Keratinocyte (primary cell): ENCODE data around the gene CLTB. TPM values are rescaled to one million over a fixed set of nuclear protein-coding genes. Genes with fewer than 3 reads are reported as not detected.

ENCODE experiments used
- DNase-seq: peaks from one replicate; pipeline ENCODE4 v3.0.0-alpha.2; 2011; ENCODE audit warnings: low read depth, missing footprints, low spot score
- FAIRE-seq: peaks from 2 replicates; lab custom pipeline; 2011; peaks lifted over from hg19 to GRCh38; lab: Jason Lieb, UNC
- H2AFZ ChIP-seq: 2 replicates; pipeline ENCODE4 v1.6.0; 2012; ENCODE audit warnings: low read length, control low read depth, inconsistent platforms; ENCODE audit not compliant: control insufficient read depth
- H3K27ac ChIP-seq: 2 replicates; pipeline ENCODE4 v1.5.1; 2011; ENCODE audit warnings: low read length; ENCODE audit not compliant: control insufficient read depth, insufficient read depth
- H3K27me3 ChIP-seq: 3 replicates; pipeline ENCODE4 v1.6.0; 2011; ENCODE audit warnings: low read length; ENCODE audit not compliant: control insufficient read depth, insufficient read depth; ENCODE audit errors: extremely low read depth
- H3K36me3 ChIP-seq, 2 experiments: 2 replicates in 1 of 2; 3 replicates in 1 of 2; pipeline ENCODE4 v1.5.1; 2011; ENCODE audit warnings: low read length in 2 of 2, mild to moderate bottlenecking in 1 of 2; ENCODE audit not compliant: control insufficient read depth in 2 of 2, insufficient read depth in 2 of 2; ENCODE audit errors: extremely low read depth in 1 of 2
- H3K4me1 ChIP-seq: 3 replicates; pipeline ENCODE4 v1.5.1; 2011; ENCODE audit warnings: low read length; ENCODE audit not compliant: control insufficient read depth, insufficient read depth; ENCODE audit errors: extremely low read depth
- H3K4me2 ChIP-seq: 3 replicates; pipeline ENCODE4 v1.6.0; 2011; ENCODE audit warnings: low read depth, low read length; ENCODE audit not compliant: control insufficient read depth, insufficient read depth; ENCODE audit errors: extremely low read depth
- H3K4me3 ChIP-seq, 3 experiments: fragments of 200-600 bp in 1 of 3; sonication (generic) in 1 of 3; 2 replicates in 2 of 3; 3 replicates in 1 of 3; pipeline ENCODE4 v1.5.1; 2011 to 2016; ENCODE audit warnings: low read length in 3 of 3, mild to moderate bottlenecking in 3 of 3, control low read depth in 2 of 3, inconsistent platforms in 1 of 3, low read depth in 1 of 3, mixed read lengths in 1 of 3, mixed run types in 1 of 3, moderate library complexity in 1 of 3; ENCODE audit not compliant: control insufficient read depth in 2 of 3, insufficient read depth in 2 of 3; ENCODE audit errors: extremely low read depth in 1 of 3
- H3K79me2 ChIP-seq: 2 replicates; pipeline ENCODE4 v1.6.0; 2012; ENCODE audit warnings: low read length; ENCODE audit not compliant: control insufficient read depth, insufficient read depth
- H3K9ac ChIP-seq: 3 replicates; pipeline ENCODE4 v1.6.0; 2011; ENCODE audit warnings: low read length; ENCODE audit not compliant: control insufficient read depth, insufficient read depth; ENCODE audit errors: extremely low read depth
- H3K9me1 ChIP-seq: 3 replicates; pipeline ENCODE4 v1.6.0; 2011; ENCODE audit warnings: low read length; ENCODE audit not compliant: control insufficient read depth, insufficient read depth; ENCODE audit errors: extremely low read depth
- H3K9me3 ChIP-seq: 2 replicates; pipeline ENCODE4 v1.5.1; 2012; ENCODE audit warnings: low read depth, low read length; ENCODE audit not compliant: control insufficient read depth
- H4K20me1 ChIP-seq: 3 replicates; pipeline ENCODE4 v1.6.0; 2011; ENCODE audit warnings: low read length; ENCODE audit not compliant: control insufficient read depth, insufficient read depth; ENCODE audit errors: extremely low read depth
- CTCF ChIP-seq, 3 experiments: IDR thresholded peaks in 1 of 3; conservative IDR thresholded peaks in 1 of 3; optimal IDR thresholded peaks in 1 of 3; 2 replicates in 2 of 3; 3 replicates in 1 of 3; pipeline versions ENCODE3 to v1.5.1; 2011; ENCODE audit warnings: low read length in 3 of 3, mild to moderate bottlenecking in 3 of 3, moderate library complexity in 2 of 3, control low read depth in 1 of 3, inconsistent platforms in 1 of 3; ENCODE audit not compliant: insufficient read depth in 2 of 3; ENCODE audit errors: extremely low read depth in 1 of 3
- EZH2 ChIP-seq: IDR thresholded peaks from one replicate; pipeline ENCODE4 v1.6.1; 2012; ENCODE audit warnings: inconsistent platforms, mild to moderate bottlenecking, low read length, moderate library complexity
- dilution Hi-C: fragments of 300-500 bp; cut with MboI; formaldehyde crosslinking; loops from one replicate; pipeline ENCODE4 v1.7.0; 2020; ENCODE audit warnings: low sequenced_read_pairs; ENCODE audit not compliant: extremely low pct_ligation_motif_present
- polyA plus RNA-seq, 5 experiments: library from polyadenylated mRNA; depleted of rRNA in 3 of 5; stranded (reverse) in 3 of 5; stranded (forward) in 1 of 5; unstranded in 1 of 5; fragments of >200 nt; gene quantifications; 1 replicate in 1 of 5; 2 replicates in 3 of 5; 3 replicates in 1 of 5; pipeline versions ENCODE4 v1.2.1 to v1.2.3, GENCODE V29; 2011 to 2012; ENCODE audit warnings: missing spikeins in 2 of 5, low read depth in 1 of 5, low replicate concordance in 1 of 5

The CLTB gene
- polyA plus RNA-seq, 1 donor (not counting 4 experiments of a cell fraction or from before 2014, with no cell fraction given) = 326 TPM

- dilution Hi-C loops = no loop called here
- no peak for FAIRE-seq
These were observed 47.6 kb downstream of the CLTB start for GRCh38 chr5:176368726-176369125.

DNA sequence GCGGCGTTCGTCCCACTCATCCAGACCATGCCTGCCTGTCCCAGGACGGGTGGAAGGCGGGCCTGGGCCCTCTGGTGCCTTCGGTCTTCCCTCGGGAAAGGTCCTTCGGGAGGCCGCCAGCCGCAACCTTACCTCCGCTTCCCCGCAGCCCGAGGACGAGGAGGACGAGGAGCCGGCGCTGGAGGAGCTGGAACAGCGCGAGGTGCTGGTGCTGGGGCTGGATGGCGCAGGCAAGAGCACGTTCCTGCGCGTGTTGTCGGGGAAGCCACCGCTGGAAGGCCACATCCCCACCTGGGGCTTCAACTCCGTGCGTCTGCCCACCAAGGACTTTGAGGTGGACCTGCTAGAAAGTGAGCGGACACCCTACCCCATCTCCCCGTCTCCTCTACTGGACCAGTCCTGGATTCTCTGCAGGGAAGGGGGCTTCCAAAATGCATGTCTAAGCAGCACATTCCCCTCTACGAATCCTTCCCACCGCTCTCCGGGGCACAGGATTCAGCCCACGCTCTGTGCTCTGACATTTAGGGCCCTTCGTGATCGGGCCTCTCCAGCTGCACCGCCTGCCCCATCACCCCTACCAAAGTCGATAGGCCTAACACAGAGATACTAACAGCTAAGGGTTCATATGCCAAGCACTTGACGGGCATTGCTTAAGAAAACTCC, 50.0 kb downstream of the CLTB start:
- Histone ChIP-seq H3K4me1 (peaks cover 8% of the 10 kb centered on the region), H3K27me3 (no peaks in the 10 kb centered on the region), H3K4me2 (peak overlapping the region; percentile 85), H3K9me1 (no peaks in the 10 kb centered on the region), H3K27ac (no peak overlapping the region), H3K9me3 (no peaks in the 10 kb centered on the region), H4K20me1 (no peaks in the 10 kb centered on the region), H3K36me3 (no peaks in the 10 kb centered on the region), H3K9ac (peak overlapping the region; percentile 71), H2AFZ (peak overlapping the region; percentile 90), H3K4me3 (peak overlapping the region; percentile 42 to 69 (median 63)), H3K79me2 (peaks cover 2% of the 10 kb centered on the region)
- FAIRE-seq = no peak
- TF ChIP-seq EZH2 (no peak), CTCF (optimal IDR thresholded peaks at IDR 0.05 in 1 of 3, IDR thresholded peaks at IDR 0.05 in 1 of 3, conservative IDR thresholded peaks at IDR 0.05 in 1 of 3; ENCODE audit: extremely low read depth in 1 of 3, insufficient read depth in 2 of 3, low read length in 3 of 3) (no peak)
- dilution Hi-C loops = no loop called here
- no peak for DNase-seq

More at GRCh38 chr5:176368726-176369125, 47.6 kb downstream of the CLTB start:
- no peak overlapping the region for H3K27ac ChIP-seq
- peaks cover 0 to 6% of the 10 kb centered on the region in 2 experiments for H3K36me3 ChIP-seq
- H3K9me1 ChIP-seq = no peaks in the 10 kb centered on the region
- H2AFZ ChIP-seq = no peak overlapping the region
- H3K27me3 ChIP-seq = no peaks in the 10 kb centered on the region
- no peak for DNase-seq
- H3K9me3 ChIP-seq = no peaks in the 10 kb centered on the region
- no peak for TF ChIP-seq EZH2
- TF ChIP-seq CTCF (optimal IDR thresholded peaks at IDR 0.05 in 1 of 3, IDR thresholded peaks at IDR 0.05 in 1 of 3, conservative IDR thresholded peaks at IDR 0.05 in 1 of 3; ENCODE audit: extremely low read depth in 1 of 3, insufficient read depth in 2 of 3, low read length in 3 of 3) = no peak
- H3K79me2 ChIP-seq = no peaks in the 10 kb centered on the region
- no peak overlapping the region for H3K4me2 ChIP-seq
- no peak overlapping the region for H3K9ac ChIP-seq
- H4K20me1 ChIP-seq = no peaks in the 10 kb centered on the region
- H3K4me1 ChIP-seq = peaks cover 3% of the 10 kb centered on the region
- H3K4me3 ChIP-seq = no peak overlapping the region
